ENCODE data around the gene LRRC8C.

DNA sequence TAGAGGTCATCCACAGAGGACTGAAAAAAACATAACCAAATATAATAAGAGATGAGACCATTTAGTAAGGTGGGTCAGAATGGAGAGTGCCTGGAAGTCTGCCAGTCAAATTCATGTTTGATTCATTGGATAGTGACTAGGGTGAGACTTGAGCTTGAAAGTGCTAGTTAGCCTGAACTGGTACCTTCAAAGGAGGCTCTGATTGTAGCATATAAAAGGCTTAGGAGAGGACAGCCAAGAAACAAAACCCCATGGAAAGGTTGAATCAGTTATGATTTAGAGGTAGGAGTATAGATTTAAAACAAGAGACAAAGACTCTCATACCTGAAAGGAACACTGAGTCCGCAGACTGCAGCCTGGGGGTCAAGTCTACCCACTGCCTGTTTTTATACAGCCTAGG, 44.4 kb upstream of the LRRC8C start:
- no peak for TF ChIP-seq POLR2AphosphoS5 (IDR thresholded peaks at IDR 0.05)
- TF ChIP-seq, protein P1, sequence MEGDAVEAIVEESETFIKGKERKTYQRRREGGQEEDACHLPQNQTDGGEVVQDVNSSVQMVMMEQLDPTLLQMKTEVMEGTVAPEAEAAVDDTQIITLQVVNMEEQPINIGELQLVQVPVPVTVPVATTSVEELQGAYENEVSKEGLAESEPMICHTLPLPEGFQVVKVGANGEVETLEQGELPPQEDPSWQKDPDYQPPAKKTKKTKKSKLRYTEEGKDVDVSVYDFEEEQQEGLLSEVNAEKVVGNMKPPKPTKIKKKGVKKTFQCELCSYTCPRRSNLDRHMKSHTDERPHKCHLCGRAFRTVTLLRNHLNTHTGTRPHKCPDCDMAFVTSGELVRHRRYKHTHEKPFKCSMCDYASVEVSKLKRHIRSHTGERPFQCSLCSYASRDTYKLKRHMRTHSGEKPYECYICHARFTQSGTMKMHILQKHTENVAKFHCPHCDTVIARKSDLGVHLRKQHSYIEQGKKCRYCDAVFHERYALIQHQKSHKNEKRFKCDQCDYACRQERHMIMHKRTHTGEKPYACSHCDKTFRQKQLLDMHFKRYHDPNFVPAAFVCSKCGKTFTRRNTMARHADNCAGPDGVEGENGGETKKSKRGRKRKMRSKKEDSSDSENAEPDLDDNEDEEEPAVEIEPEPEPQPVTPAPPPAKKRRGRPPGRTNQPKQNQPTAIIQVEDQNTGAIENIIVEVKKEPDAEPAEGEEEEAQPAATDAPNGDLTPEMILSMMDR (IDR thresholded peaks at IDR 0.05), result no peak
